HG02943 (cell line): ENCODE data around the gene FOXO3.
"Not testable (repeated sequence)": the region's sequence is repeated elsewhere in the genome, so short reads cannot be mapped to it uniquely, and the experiment has no call there.

ENCODE experiments used
- ATAC-seq: cut with Tn5 transposase; IDR thresholded peaks from one replicate; pipeline ENCODE4 v1.9.1; 2021; ENCODE audit warnings: mild to moderate bottlenecking, low read depth, moderate library complexity; ENCODE audit not compliant: unreplicated experiment

Gene FOXO3

GRCh38 chr6:108675226-108676200, 114.8 kb downstream of the FOXO3 start:
- no peak for ATAC-seq

GRCh38 chr6:108676555-108676954, 115.8 kb downstream of the FOXO3 start:
- no peak for ATAC-seq

- no peak for ATAC-seq
These were observed 116.6 kb downstream of the FOXO3 start for GRCh38 chr6:108677357-108677756.

GRCh38 chr6:108677894-108678293, 117.2 kb downstream of the FOXO3 start:
- ATAC-seq = no peak

- not testable (repeated sequence) for ATAC-seq
These were observed 119.6 kb downstream of the FOXO3 start for GRCh38 chr6:108680314-108680713.

- not testable (repeated sequence) for ATAC-seq
These were observed 121.0 kb downstream of the FOXO3 start for GRCh38 chr6:108681721-108682120.

- not testable (repeated sequence) for ATAC-seq
These were observed 121.8 kb downstream of the FOXO3 start for GRCh38 chr6:108682383-108683119.

- ATAC-seq = not testable (repeated sequence)
These were observed 123.3 kb downstream of the FOXO3 start for GRCh38 chr6:108683976-108684375.

- no peak for ATAC-seq
These were observed 124.1 kb downstream of the FOXO3 start for GRCh38 chr6:108684771-108685329.

- no peak for ATAC-seq
These were observed 125.3 kb downstream of the FOXO3 start for GRCh38 chr6:108685970-108686369.

- ATAC-seq = no peak
These were observed 126.2 kb downstream of the FOXO3 start for GRCh38 chr6:108686896-108687295.

- no peak for ATAC-seq
These were observed 127.2 kb downstream of the FOXO3 start for GRCh38 chr6:108687921-108688320.

- no peak for ATAC-seq
These were observed 128.8 kb downstream of the FOXO3 start for GRCh38 chr6:108689272-108690161.

- no peak for ATAC-seq
These were observed 129.8 kb downstream of the FOXO3 start for GRCh38 chr6:108690326-108691049.

GRCh38 chr6:108693430-108694154, 132.9 kb downstream of the FOXO3 start:
- ATAC-seq = no peak

GRCh38 chr6:108694816-108695215, 134.1 kb downstream of the FOXO3 start:
- ATAC-seq = no peak

- no peak for ATAC-seq
These were observed 136.9 kb downstream of the FOXO3 start for GRCh38 chr6:108697561-108698161.

- no peak for ATAC-seq
These were observed 138.0 kb downstream of the FOXO3 start for GRCh38 chr6:108698593-108699289.
